Body of pancreas (tissue), 4 donors: ENCODE results near the gene RFK. TPM values are rescaled to one million over a fixed set of nuclear protein-coding genes. Genes with fewer than 3 reads are reported as not detected.

Source experiments
- ATAC-seq: fragments of 150-250 bp; one replicate; pipeline ENCODE4 v1.9.1; 2016
- DNase-seq, 4 donors: peaks; one replicate each; pipeline ENCODE4 v3.0.0-alpha.2; 2019
- H3K27ac ChIP-seq, 4 donors: fragments of 200-600 bp; sonication (generic); 1 replicate in 3 of 4; 2 replicates in 1 of 4; pipeline versions ENCODE4 v1.5.1 to v1.6.1; 2016 to 2019; ENCODE audit warnings: mild to moderate bottlenecking in 1 of 4, mixed read lengths in 1 of 4, moderate library complexity in 1 of 4
- H3K27me3 ChIP-seq, 2 donors: fragments of 200-600 bp; sonication (generic); one replicate each; pipeline ENCODE4 v1.6.0; 2016; ENCODE audit warnings: mild to moderate bottlenecking in 1 of 2
- H3K36me3 ChIP-seq, 2 donors: fragments of 200-600 bp; sonication (generic); replicated peaks in 1 of 2; 2 replicates each; pipeline ENCODE4 v1.5.1; 2016; ENCODE audit warnings: low read depth in 2 of 2; ENCODE audit not compliant: insufficient read depth in 1 of 2
- H3K4me1 ChIP-seq: fragments of 200-600 bp; sonication (generic); one replicate; pipeline ENCODE4 v1.6.0; 2016
- H3K4me3 ChIP-seq, 2 donors: fragments of 200-600 bp; sonication (generic); 1 replicate in 1 of 2; 2 replicates in 1 of 2; pipeline ENCODE4 v1.5.1; 2016 to 2019
- H3K9me3 ChIP-seq, 3 donors: fragments of 200-600 bp; sonication (generic); 1 replicate in 2 of 3; 2 replicates in 1 of 3; pipeline ENCODE4 v1.5.1; 2016
- CTCF ChIP-seq, 7 experiments: fragments of 450-650 bp in 4 of 7; fragments of 200-600 bp in 3 of 7; sonication (generic) in 3 of 7; IDR thresholded peaks; one replicate each; pipeline ENCODE4 v1.5.1; 2016 to 2019; ENCODE audit warnings: antibody characterized with exemption in 7 of 7
- POLR2A ChIP-seq, 3 donors: fragments of 450-650 bp; IDR thresholded peaks; one replicate each; pipeline ENCODE4 v1.6.1; 2016; ENCODE audit warnings: antibody characterized with exemption in 3 of 3, mild to moderate bottlenecking in 2 of 3
- WGBS, 2 donors: methylation state at CpG; one replicate each; pipeline ENCODE4 v1.1.5; 2017; 5-methylcytosine and 5-hydroxymethylcytosine counted together
- intact Hi-C: fragments of 100-400 bp; cut with DNase I; formaldehyde crosslinking; loops from one replicate; pipeline ENCODE4 v1.15.1; 2023
- total RNA-seq, 2 donors: library from RNA; depleted of rRNA; stranded (reverse); fragments of >200 nt; gene quantifications; one replicate each; pipeline ENCODE4 v1.1.0, GENCODE V29; 2016

Gene RFK
- total RNA-seq, 2 donors from 2014 or later: 7.6 to 13.0 TPM

- TF ChIP-seq CTCF (IDR thresholded peaks at IDR 0.05) (no peak), POLR2A (IDR thresholded peaks at IDR 0.05) (no peak)
- ATAC-seq (no peak), DNase-seq (no peak)
- Histone ChIP-seq H3K9me3 (no peaks in the 10 kb centered on the region), H3K27me3 (no peaks in the 10 kb centered on the region), H3K4me1 (peaks cover 12% of the 10 kb centered on the region), H3K27ac (no peak overlapping the region), H3K4me3 (no peak overlapping the region), H3K36me3 (no peaks in the 10 kb centered on the region)
- intact Hi-C loops: no loop called here
- 91 to 92% methylated on average over 13 of the region's 13 CpGs for WGBS, 2 donors
Measured at GRCh38 chr9:76396597-76396996, 2.4 kb upstream of the RFK start.

- Histone ChIP-seq H3K36me3 (no peaks in the 10 kb centered on the region), H3K4me3 (no peak overlapping the region), H3K4me1 (peaks cover 15% of the 10 kb centered on the region), H3K27ac (no peak overlapping the region), H3K9me3 (no peaks in the 10 kb centered on the region), H3K27me3 (no peaks in the 10 kb centered on the region)
- 85% methylated on average over 6 of the region's 6 CpGs for WGBS, 2 donors
- no peak for DNase-seq
- no peak for ATAC-seq
- TF ChIP-seq POLR2A (IDR thresholded peaks at IDR 0.05) (no peak), CTCF (IDR thresholded peaks at IDR 0.05) (no peak)
- intact Hi-C loops: no loop called here
Measured at GRCh38 chr9:76396144-76396543, 1.9 kb upstream of the RFK start.

GRCh38 chr9:76395381-76395780 is 1.2 kb upstream of the RFK start:
- Histone ChIP-seq H3K27me3 (no peaks in the 10 kb centered on the region), H3K9me3 (no peaks in the 10 kb centered on the region), H3K36me3 (no peaks in the 10 kb centered on the region), H3K4me1 (peaks cover 23% of the 10 kb centered on the region), H3K27ac (peak overlapping the region in 3 of 4 donors; percentile 97 to 98 (median 97)), H3K4me3 (no peak overlapping the region)
- ATAC-seq: no peak
- DNase-seq: no peak
- intact Hi-C loops: no loop called here
- 52 to 74% methylated on average over 10 of the region's 10 CpGs for WGBS, 2 donors
- TF ChIP-seq POLR2A (IDR thresholded peaks at IDR 0.05) (no peak), CTCF (IDR thresholded peaks at IDR 0.05) (no peak)

DNA sequence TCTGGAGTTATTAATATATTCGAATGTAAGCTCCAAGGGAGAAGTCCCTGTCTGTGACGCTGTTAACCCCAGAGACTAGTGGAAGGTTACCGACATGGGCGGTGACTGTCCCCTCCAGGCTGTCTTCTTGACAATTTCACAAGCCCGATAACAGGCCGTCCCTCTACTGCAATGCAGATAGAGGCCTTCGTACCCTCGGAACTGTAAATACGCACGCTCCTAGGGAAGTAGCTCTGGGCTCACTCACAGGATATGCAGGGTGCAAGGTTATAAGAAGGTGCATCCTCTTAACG is 680 bp upstream of the RFK start:
- peak in 3 of 4 donors; percentile 44 to 66 (median 57) for DNase-seq
- peak; percentile 25 for ATAC-seq
- peak overlapping the region; percentile 55 to 57 for H3K4me3 ChIP-seq

More for the DNA sequence above, 680 bp upstream of the RFK start:
- TF ChIP-seq CTCF (IDR thresholded peaks at IDR 0.05) (no peak), POLR2A (IDR thresholded peaks at IDR 0.05) (no peak)
- H3K9me3 ChIP-seq: no peaks in the 10 kb centered on the region
- H3K36me3 ChIP-seq: no peaks in the 10 kb centered on the region
- H3K27ac ChIP-seq: peak overlapping the region; percentile 94 to 98 (median 97)
- 1 to 2% methylated on average over 11 of the region's 11 CpGs for WGBS, 2 donors
- intact Hi-C loops: no loop called here
- H3K27me3 ChIP-seq: no peaks in the 10 kb centered on the region
- peaks cover 24% of the 10 kb centered on the region for H3K4me1 ChIP-seq
